T-helper 1 cell treated with Interleukin-12 subunit alpha and Interleukin-12 subunit beta and Interleukin-4 antibody, amounts not matched to agents 30 ng/mL and 1 ng/mL, for 36 hours (primary cell): ENCODE results near the gene TRAK2. TPM values are rescaled to one million over a fixed set of nuclear protein-coding genes. Genes with fewer than 3 reads are reported as not detected.

Experiments used
- total RNA-seq: library from RNA; stranded (reverse); gene quantifications from 2 replicates; pipeline ENCODE4 v1.2.3, GENCODE V29; 2022

TRAK2 gene
- total RNA-seq, 1 donor from 2014 or later = 42.4 TPM

Other genes starting within 250 kb of the TRAK2 start
- gene CASP8, start 190.9 kb downstream of the TRAK2 start, total RNA-seq = 107 and 120 TPM in 2 replicates
- 1.4 and 2.4 TPM in 2 replicates for gene FLACC1, start 94.1 kb downstream of the TRAK2 start, total RNA-seq
- gene STRADB, start 282 bp upstream of the TRAK2 start, total RNA-seq = 14.6 and 15.5 TPM in 2 replicates
- 14.7 and 17.0 TPM in 2 replicates for gene TMEM237, start 192.0 kb upstream of the TRAK2 start, total RNA-seq
- gene MPP4, start 247.2 kb upstream of the TRAK2 start, total RNA-seq = 0.15 TPM in 1 of 2 replicates, not detected in the other